Stimulated activated naive CD8-positive, alpha-beta T cell treated with anti-CD3 and anti-CD28 coated beads, Interleukin-15, amount 100 ng/mL, for 72 hours (primary cell): Measurements from ENCODE around the gene FOXN4.
"Not testable (repeated sequence)": the region's sequence is repeated elsewhere in the genome, so short reads cannot be mapped to it uniquely, and the experiment has no call there.

Source experiments
- ATAC-seq: fragments of 150-1000 bp; cut with Tn5 transposase; 2 replicates; pipeline ENCODE4 v1.10.0; 2021; ENCODE audit warnings: mild to moderate bottlenecking, moderate library complexity
- DNase-seq, 2 donors: peaks; one replicate each; pipeline ENCODE4 v3.0.0; 2021 to 2022
- H3K27ac Mint-ChIP-seq, 2 donors: one replicate each; pipeline ENCODE4 v1.8.0; 2022; ENCODE audit warnings: mild to moderate bottlenecking in 2 of 2, mixed read lengths in 2 of 2, moderate library complexity in 2 of 2
- H3K27me3 Mint-ChIP-seq: one replicate; pipeline ENCODE4 v1.8.0; 2022; ENCODE audit warnings: mixed read lengths
- H3K4me1 Mint-ChIP-seq: one replicate; pipeline ENCODE4 v1.8.0; 2022; ENCODE audit warnings: mild to moderate bottlenecking, mixed read lengths
- H3K4me3 Mint-ChIP-seq, 2 donors: one replicate each; pipeline ENCODE4 v1.8.0; 2022; ENCODE audit warnings: mild to moderate bottlenecking in 2 of 2, mixed read lengths in 2 of 2, moderate library complexity in 1 of 2
- H3K9me3 Mint-ChIP-seq, 2 donors: one replicate each; pipeline ENCODE4 v1.8.0; 2022; ENCODE audit warnings: mixed read lengths in 2 of 2

Gene FOXN4

DNA sequence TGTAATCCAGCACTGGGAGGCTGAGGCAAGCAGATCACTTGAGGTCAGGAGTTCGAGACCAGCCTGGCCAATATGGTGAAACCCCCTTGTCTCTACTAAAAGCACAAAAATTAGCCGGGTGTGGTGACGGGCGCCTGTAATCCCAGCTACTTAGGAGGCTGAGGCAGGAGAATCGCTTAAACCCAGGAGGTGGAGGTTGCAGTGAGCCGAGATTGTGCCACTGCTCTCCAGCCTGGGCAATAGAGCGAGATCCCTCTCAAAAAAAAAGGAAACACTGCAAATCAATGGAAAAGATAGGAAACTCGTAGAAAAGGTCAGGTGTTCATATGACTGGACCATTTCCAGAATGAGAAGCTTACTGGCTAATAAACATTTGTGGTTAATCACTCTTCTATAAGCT lies 12.2 kb upstream of the FOXN4 start:
- not testable (repeated sequence) for DNase-seq, H3K9me3 Mint-ChIP-seq, H3K4me1 Mint-ChIP-seq, H3K4me3 Mint-ChIP-seq, ATAC-seq, H3K27ac Mint-ChIP-seq
- peaks cover 24% of the 10 kb centered on the region for H3K27me3 Mint-ChIP-seq

DNA sequence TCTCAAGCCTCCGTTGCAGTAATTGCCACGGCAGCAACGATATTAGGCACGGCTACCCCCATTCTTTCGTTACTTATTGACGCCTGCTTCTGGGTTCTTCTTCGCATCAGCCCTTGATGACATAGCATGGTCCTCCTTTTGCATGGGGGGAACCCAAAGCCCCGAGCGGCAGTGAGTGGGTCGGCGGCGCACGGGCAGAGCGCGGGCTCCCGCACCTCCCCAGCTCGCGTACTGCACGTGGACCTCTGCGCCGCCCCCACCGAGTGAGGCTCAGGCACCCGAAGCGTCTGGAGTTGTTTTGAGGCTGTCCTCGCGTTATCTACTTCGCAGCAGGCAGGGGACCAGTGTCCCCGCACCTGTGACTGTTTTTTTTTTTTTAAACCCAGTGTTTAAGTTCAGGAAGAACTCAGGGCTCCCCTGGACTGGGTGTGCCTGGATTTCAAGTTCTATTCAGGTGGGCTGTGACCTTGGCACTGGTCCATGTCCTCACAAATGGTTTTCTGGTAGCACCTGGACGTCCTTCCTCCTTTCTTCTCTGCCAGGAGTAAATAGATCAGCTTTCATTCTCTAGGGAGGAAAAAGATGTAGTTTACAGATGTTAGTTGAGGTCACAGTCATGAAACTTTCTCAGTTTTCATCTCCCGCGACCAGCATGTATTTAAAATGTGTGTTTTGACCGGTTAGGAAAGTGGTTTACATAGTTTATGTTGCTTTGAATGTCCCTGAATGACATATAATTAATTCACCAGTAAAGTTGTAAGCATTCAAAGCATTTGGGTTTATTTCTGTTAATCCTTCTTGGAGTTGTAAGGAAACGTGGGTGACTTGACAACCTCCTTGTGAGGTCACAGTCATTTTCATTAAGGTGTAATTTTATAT lies 1.4 kb upstream of the FOXN4 start:
- Mint-ChIP-seq H3K27me3 (peaks cover 80% of the 10 kb centered on the region), H3K27ac (no peak overlapping the region), H3K4me1 (peaks cover 14% of the 10 kb centered on the region), H3K4me3 (peak overlapping the region; percentile 80 to 86), H3K9me3 (no peaks in the 10 kb centered on the region)
- DNase-seq = peak in 1 of 2 donors; percentile 8
- peak; percentile 55 for ATAC-seq

DNA sequence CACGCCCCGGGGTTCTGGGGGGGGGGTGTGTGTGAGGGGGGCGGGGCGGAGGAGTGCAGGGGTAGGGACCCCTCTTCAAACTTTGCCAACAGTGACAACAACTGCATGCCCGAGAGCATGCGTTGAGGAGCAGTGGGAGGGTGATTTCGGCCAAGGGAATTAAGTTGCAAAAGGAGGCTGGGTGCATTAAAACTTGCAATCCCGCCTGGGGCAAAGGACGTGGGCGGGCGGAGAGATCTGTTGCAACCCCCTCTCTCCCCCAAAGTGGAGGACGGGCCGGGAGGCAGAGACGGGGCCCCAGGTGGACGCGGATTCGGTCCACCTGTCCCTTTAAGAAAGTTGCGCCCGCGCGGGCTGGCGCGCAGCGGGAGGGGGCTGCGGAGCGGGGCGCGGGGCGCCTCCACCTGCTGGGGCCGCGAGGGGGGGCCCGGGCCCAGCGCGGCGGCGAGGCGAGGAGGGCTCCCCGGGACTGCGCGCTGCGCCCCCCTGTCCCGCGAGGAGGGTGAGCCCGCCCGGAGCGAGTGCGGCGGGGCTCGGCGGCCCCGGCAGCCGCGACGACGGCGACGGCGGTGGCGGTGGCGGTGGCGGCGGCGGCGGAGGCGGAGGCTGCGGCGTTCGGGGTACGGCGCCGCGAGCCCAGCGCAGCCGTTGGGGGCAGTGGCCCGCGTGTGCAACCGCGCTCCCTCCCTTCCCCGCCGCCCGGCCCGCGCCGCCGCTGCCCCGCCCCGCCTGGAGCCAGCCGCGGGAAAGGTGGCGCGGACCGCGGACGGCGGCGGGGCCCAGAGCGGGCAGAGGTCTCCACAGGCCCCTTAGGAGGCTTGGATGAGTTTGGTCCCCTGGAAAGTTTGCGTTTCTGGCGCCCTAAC lies 530 bp upstream of the FOXN4 start:
- ATAC-seq (peak; percentile 67), DNase-seq (peak in 1 of 2 donors; percentile 12)
- peaks cover 14% of the 10 kb centered on the region for H3K4me1 Mint-ChIP-seq
- peak overlapping the region; percentile 88 to 92 for H3K4me3 Mint-ChIP-seq
- H3K27ac Mint-ChIP-seq = no peak overlapping the region
- H3K9me3 Mint-ChIP-seq = no peaks in the 10 kb centered on the region
- H3K27me3 Mint-ChIP-seq = peaks cover 89% of the 10 kb centered on the region

DNA sequence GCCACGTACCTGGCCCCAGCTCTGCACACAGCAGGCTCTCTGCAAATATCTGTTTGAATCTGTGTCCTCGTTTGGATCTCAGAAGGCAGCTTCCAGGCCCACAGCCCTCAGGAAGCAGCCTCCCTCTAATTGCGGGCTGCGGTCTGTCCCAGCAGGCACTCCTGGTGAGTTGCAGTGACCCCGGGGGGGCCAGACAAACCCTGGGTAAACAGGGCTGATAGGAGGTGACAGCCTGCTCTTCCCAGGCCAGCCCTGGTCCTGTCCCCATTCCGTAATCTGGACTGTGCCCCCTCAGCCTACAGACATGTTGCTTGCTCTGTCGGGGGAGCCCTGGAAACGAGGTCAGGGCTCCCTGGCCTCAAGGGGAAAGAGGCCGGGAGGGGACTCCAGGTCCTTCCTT lies 2.0 kb downstream of the FOXN4 start:
- Mint-ChIP-seq H3K4me1 (peaks cover 14% of the 10 kb centered on the region), H3K4me3 (no peak overlapping the region), H3K27me3 (peaks cover 93% of the 10 kb centered on the region), H3K27ac (no peak overlapping the region), H3K9me3 (no peaks in the 10 kb centered on the region)
- DNase-seq (no peak), ATAC-seq (no peak)

DNA sequence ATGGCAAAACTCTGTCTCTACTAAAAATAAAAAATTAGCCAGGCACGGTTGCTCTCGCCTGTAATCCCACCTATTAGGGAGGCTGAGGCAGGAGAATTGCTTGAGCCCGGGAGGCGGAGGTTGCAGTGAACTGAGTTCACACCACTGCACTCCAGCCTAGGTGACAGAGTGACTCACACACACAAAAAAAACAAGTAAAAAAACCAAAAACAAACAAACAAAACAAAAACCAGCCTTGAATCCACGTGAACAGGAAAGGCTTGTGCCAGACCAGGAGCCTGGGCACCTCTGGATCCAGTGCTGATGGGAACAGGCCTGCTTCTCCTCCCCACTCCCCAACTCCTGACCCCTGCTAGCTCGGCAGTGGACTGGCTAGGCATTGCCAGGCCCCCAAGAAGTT lies 3.5 kb downstream of the FOXN4 start:
- H3K27me3 Mint-ChIP-seq = peaks cover 88% of the 10 kb centered on the region
- H3K4me3 Mint-ChIP-seq = no peak overlapping the region
- peaks cover 10% of the 10 kb centered on the region for H3K4me1 Mint-ChIP-seq
- ATAC-seq (no peak), DNase-seq (no peak)
- H3K27ac Mint-ChIP-seq = no peak overlapping the region
- H3K9me3 Mint-ChIP-seq = no peaks in the 10 kb centered on the region

DNA sequence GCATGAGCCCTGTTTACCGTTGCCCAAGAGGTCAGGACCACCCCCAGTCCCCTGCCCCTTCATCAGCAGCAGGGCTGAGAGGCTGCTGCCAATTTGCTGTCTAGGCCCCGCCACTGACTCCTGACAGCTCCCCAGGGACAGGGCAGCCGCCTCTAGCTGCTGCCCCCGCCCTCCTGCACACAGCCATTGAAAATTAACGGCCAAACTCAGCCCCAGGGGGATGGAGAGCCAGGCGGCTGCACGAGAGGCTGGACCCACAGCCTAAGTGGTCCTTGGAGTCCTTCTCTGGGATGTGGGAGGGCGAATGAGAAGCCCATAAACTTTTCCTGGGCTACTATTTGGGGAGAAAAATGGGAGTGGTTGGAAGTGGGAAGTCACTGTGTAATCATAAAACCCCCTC lies 4.6 kb downstream of the FOXN4 start:
- no peak overlapping the region for H3K27ac Mint-ChIP-seq
- H3K4me3 Mint-ChIP-seq = no peak overlapping the region
- ATAC-seq = no peak
- H3K27me3 Mint-ChIP-seq = peaks cover 79% of the 10 kb centered on the region
- no peak for DNase-seq
- no peaks in the 10 kb centered on the region for H3K9me3 Mint-ChIP-seq
- peaks cover 4% of the 10 kb centered on the region for H3K4me1 Mint-ChIP-seq

DNA sequence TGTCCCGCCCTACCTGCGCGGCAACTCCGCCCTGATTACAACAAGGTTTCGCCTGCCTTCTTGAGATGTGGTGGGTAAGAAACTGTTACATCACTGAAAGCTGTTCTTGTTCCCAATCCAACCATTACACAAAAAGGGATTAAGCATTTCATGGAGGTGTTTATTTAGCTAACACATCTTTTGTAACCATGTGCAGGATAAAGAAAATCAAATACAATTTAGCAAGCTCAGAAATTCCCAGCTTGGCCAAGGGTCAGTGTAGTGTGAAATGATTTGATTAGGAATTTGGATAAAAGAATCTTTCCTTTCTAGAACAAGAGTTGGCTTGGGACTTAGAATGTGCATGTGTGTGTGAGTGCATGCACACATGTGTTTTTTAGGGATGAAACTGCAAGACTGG lies 6.3 kb downstream of the FOXN4 start:
- no peak overlapping the region for H3K4me3 Mint-ChIP-seq
- no peak for DNase-seq
- no peak overlapping the region for H3K27ac Mint-ChIP-seq
- H3K9me3 Mint-ChIP-seq = no peaks in the 10 kb centered on the region
- ATAC-seq = no peak
- peaks cover 62% of the 10 kb centered on the region for H3K27me3 Mint-ChIP-seq
- H3K4me1 Mint-ChIP-seq = no peaks in the 10 kb centered on the region

DNA sequence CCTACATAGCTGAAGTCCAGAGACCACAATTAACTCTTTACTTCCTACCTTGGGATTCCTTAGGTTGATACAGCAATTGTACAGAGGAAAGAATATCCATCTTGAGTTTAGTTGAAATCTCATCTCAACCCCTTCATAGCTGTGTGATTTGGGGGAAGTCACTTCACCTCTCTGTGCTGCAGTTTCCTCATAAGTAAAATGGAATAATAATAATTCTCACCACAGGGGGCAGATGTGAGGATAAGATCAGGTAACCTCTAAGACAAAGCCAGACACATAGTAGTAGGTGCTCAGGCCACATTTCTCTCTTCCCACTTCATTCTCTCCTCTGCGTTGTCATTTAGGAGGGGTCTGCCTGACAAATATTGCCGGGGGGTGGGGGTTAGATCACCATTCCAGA lies 6.7 kb downstream of the FOXN4 start:
- no peak for DNase-seq
- ATAC-seq = no peak
- Mint-ChIP-seq H3K27ac (no peak overlapping the region), H3K27me3 (peaks cover 58% of the 10 kb centered on the region), H3K4me3 (no peak overlapping the region), H3K9me3 (no peaks in the 10 kb centered on the region), H3K4me1 (no peaks in the 10 kb centered on the region)

DNA sequence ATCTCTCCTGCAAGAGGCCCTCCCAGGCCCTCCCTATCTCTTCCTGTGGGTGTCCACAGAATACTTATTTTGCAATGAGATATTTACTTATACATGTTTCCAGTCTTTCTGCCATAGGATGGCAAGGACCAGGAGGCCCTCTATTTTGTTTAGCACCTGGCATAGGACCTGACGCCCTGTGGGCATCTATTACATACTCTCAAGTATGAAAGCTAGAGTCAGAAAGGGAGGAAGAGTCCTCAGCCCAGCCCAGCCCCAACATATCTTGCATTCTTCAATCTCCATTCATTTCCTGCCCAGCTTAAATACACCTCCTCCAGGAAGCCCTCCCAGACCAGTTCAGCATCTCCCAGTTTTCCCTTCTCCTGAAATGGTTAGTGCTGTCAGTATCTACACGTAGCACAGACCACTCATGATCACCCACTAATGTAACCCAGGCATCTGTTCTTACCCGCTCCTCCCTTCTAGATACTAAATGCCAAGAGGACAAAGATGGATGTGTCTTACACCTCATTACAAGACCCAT lies 7.4 kb downstream of the FOXN4 start:
- Mint-ChIP-seq H3K27ac (no peak overlapping the region), H3K4me3 (no peak overlapping the region), H3K27me3 (peaks cover 53% of the 10 kb centered on the region), H3K4me1 (no peaks in the 10 kb centered on the region), H3K9me3 (no peaks in the 10 kb centered on the region)
- no peak for DNase-seq
- no peak for ATAC-seq

DNA sequence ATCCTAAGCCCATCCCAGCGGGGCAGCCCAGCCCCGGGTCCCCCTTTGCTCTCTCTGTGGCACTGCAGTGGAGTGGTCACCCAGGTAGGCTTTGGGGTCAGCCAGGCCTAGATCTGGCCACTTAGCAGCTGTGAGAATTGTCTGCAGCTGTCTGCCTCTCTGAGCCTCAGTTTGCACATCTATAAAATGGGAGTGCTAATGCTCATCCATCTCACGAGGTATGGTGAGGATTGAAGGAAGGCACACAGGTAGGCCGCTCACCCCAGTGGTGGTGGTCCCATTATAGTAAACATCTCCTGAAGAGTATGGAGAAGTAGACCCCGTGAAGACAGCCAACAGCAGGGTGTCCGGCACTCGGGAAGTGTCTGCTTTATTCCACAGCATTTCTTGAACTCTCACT lies 9.2 kb downstream of the FOXN4 start:
- no peaks in the 10 kb centered on the region for H3K4me1 Mint-ChIP-seq
- H3K9me3 Mint-ChIP-seq = no peaks in the 10 kb centered on the region
- H3K4me3 Mint-ChIP-seq = no peak overlapping the region
- peaks cover 48% of the 10 kb centered on the region for H3K27me3 Mint-ChIP-seq
- no peak overlapping the region for H3K27ac Mint-ChIP-seq
- DNase-seq = no peak
- ATAC-seq = no peak

DNA sequence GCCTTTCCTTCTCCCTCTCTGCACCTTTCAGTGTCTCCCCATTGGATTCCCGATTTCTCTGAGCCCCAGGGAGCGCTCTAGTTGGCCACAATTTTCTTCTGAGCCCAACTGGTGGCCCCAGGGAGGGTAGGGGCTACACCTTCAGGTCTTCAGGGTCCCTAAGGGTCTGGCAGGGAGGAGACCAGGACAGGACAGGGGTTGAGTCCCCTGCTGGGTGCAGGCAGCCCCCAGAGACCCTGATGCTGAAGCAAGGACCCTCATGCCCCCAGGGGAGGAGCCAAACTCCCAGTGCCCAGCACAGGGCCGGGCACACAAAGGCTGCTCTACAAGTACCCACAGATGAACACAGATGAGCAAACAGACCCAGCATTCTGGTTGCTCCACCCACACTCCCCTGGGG lies 12.7 kb downstream of the FOXN4 start:
- no peak for DNase-seq
- Mint-ChIP-seq H3K27me3 (peaks cover 50% of the 10 kb centered on the region), H3K27ac (no peak overlapping the region), H3K4me1 (no peaks in the 10 kb centered on the region), H3K9me3 (no peaks in the 10 kb centered on the region), H3K4me3 (no peak overlapping the region)
- ATAC-seq = no peak

DNA sequence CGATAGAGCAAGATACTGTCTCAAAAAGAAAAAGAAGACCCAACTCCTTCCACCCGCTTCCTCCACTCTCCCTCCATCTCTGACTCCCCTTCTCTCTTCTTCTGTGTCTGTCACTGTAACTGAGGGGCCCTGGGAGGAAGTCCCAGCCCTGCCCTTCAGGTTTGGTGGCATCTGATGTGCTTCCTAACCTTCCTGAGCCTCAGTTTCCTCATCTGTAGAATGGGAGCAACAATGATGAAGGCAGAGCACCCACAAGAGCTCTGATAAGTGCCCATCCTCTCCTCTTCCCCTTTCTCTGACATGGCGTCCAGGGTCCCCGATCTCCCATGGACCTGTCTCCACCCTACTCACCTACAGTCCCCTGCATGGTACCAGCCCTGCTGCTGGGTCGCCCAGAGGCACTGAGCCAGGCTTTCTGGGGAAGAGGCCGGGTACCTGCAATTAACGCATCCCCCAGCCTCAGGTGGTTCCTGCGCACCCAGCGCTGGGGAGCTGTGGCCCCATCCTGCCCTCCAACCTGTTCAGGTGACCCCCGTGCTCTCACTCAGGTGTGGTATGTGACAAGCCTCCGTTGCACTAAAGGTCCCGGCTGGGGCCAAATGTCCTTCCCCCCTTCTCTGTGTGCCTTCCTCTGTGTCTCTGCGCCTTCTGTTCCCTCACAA lies 13.2 kb downstream of the FOXN4 start:
- ATAC-seq = no peak
- H3K9me3 Mint-ChIP-seq = no peaks in the 10 kb centered on the region
- H3K27me3 Mint-ChIP-seq = peaks cover 54% of the 10 kb centered on the region
- H3K27ac Mint-ChIP-seq = no peak overlapping the region
- no peak for DNase-seq
- no peaks in the 10 kb centered on the region for H3K4me1 Mint-ChIP-seq
- no peak overlapping the region for H3K4me3 Mint-ChIP-seq

DNA sequence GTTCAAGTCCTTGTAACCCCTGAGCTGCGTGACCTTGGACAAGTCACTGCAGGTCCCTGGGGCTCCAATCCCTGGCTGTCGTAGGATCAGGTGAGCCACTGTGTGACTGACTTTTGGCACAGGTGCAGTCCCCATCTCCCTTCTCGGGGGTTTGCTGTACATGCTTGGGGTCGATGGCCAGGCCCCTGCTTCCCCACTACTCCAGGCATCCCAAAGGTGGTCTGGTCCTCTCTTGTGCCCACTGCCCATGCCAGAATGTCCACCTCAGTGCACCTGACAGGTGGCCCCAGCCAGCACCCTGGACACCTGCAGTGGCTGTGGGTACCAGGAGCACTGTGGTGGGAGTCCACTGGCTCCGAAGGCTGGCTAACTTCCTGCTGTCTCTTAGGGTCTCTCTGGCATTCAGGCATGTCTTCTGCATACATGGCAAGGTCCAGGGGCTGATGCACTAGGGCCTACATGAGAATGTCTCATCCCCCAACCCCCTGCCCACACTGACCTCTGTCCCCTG lies 14.7 kb downstream of the FOXN4 start:
- Mint-ChIP-seq H3K27ac (no peak overlapping the region), H3K4me3 (no peak overlapping the region), H3K9me3 (no peaks in the 10 kb centered on the region), H3K27me3 (peaks cover 62% of the 10 kb centered on the region), H3K4me1 (no peaks in the 10 kb centered on the region)
- no peak for ATAC-seq
- no peak for DNase-seq

DNA sequence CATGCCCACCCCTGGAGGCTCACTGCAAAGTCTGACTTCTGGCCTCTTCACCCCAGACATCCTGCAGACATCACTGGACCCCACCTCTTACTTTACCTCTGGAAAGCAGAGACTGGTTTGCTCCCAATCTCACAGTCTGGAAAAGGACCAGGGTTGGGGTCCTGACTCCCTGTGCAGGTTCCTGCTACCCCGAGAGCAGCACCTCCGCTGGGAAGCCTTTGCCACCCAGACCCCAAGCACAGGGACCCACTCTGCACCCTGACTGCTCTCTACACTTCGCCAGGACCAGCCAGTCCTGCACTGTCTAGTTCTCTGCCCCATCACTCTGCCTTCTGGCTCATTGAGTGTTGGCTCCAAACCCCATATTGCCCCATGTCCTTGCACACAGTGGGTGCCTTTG lies 16.0 kb downstream of the FOXN4 start:
- H3K27me3 Mint-ChIP-seq = peaks cover 62% of the 10 kb centered on the region
- ATAC-seq = no peak

DNA sequence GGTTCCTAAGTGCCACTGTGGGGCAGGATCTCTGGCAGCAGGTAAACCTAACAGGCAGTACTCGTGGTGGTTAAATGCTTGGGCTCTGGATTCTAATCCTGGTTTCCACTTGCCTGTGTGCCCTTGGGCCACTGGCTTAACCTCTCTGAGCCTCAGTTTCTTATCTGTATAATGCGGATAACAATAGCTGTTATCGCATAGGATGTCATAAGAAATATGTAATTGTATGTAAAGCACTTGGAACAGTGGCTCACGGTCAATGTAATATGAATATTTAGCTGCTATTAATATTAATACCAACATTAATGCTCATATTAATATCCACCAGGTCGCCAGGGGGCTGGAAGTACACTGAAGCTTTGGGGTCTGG lies 16.8 kb downstream of the FOXN4 start:
- Mint-ChIP-seq H3K27me3 (peaks cover 62% of the 10 kb centered on the region), H3K9me3 (no peaks in the 10 kb centered on the region), H3K4me1 (no peaks in the 10 kb centered on the region), H3K27ac (no peak overlapping the region), H3K4me3 (no peak overlapping the region)
- no peak for ATAC-seq
- DNase-seq = no peak

More for the DNA sequence above, 16.0 kb downstream of the FOXN4 start:
- Mint-ChIP-seq H3K9me3 (no peaks in the 10 kb centered on the region), H3K27ac (no peak overlapping the region), H3K4me1 (no peaks in the 10 kb centered on the region), H3K4me3 (no peak overlapping the region)
- DNase-seq = no peak
